SU-DHL-6 (cell line): ENCODE results near the gene ZMYND11.

Experiments used
- H2AFZ ChIP-seq: fragments of 200-600 bp; sonication (generic); 2 replicates; pipeline ENCODE4 v1.6.1; 2014; ENCODE audit warnings: low read depth, mild to moderate bottlenecking, moderate library complexity, mixed read lengths, antibody characterized with exemption, low read length; ENCODE audit not compliant: severe bottlenecking
- H3F3A ChIP-seq: fragments of 200-600 bp; shearing (Covaris generic); 2 replicates; pipeline ENCODE4 v1.6.0; 2016; ENCODE audit warnings: antibody characterized with exemption, mild to moderate bottlenecking; ENCODE audit not compliant: insufficient read depth
- H3K27ac ChIP-seq: fragments of 200-600 bp; sonication (generic); 2 replicates; pipeline ENCODE4 v1.5.1; 2016; ENCODE audit warnings: low read depth, mild to moderate bottlenecking, low read length, moderate library complexity, mixed read lengths
- H3K27me3 ChIP-seq: fragments of 200-600 bp; sonication (generic), shearing (Covaris generic); 2 replicates; pipeline ENCODE4 v1.6.0; 2014; ENCODE audit warnings: mild to moderate bottlenecking, low read length
- H3K36me3 ChIP-seq: fragments of 200-600 bp; sonication (generic); 2 replicates; pipeline ENCODE4 v1.6.1; 2014; ENCODE audit warnings: mild to moderate bottlenecking, low read length, mixed read lengths
- H3K4me2 ChIP-seq: fragments of 300-600, 200-600 bp; shearing (Covaris generic), sonication (generic); 2 replicates; pipeline ENCODE4 v1.6.0; 2014; ENCODE audit warnings: low read length, low read depth, mild to moderate bottlenecking; ENCODE audit not compliant: poor library complexity, severe bottlenecking
- H3K4me3 ChIP-seq: fragments of 200-600 bp; sonication (generic); 2 replicates; pipeline ENCODE4 v1.5.1; 2014; ENCODE audit warnings: antibody characterized with exemption, low read length, mild to moderate bottlenecking, mixed read lengths; ENCODE audit not compliant: insufficient read depth, poor library complexity, severe bottlenecking
- H3K79me2 ChIP-seq: fragments of 200-600 bp; sonication (generic); 2 replicates; pipeline ENCODE4 v1.6.1; 2014; ENCODE audit warnings: mild to moderate bottlenecking, low read length, moderate library complexity; ENCODE audit not compliant: insufficient read depth
- H3K9ac ChIP-seq: fragments of 200-600 bp; sonication (generic); 2 replicates; pipeline ENCODE4 v1.7.0; 2014; ENCODE audit warnings: mild to moderate bottlenecking, low read length
- H3K9me2 ChIP-seq: fragments of 200-600 bp; sonication (generic); replicated peaks from 2 replicates; pipeline ENCODE4 v1.6.1; 2014; ENCODE audit warnings: low read length; ENCODE audit not compliant: insufficient read depth
- H3K9me3 ChIP-seq: fragments of 200-600 bp; sonication (generic); 2 replicates; pipeline ENCODE4 v1.6.1; 2014; ENCODE audit warnings: low read length, mixed read lengths; ENCODE audit not compliant: insufficient read depth
- H4K20me1 ChIP-seq: fragments of 200-600 bp; sonication (generic); 2 replicates; pipeline ENCODE4 v1.6.1; 2014; ENCODE audit warnings: low read depth, mild to moderate bottlenecking, antibody characterized with exemption, low read length, moderate library complexity, mixed read lengths
- CTCF ChIP-seq: fragments of 200-600 bp; sonication (generic); IDR thresholded peaks from one replicate; pipeline ENCODE4 v1.5.1; 2017; ENCODE audit warnings: antibody characterized with exemption, mild to moderate bottlenecking, low read length, moderate library complexity; ENCODE audit not compliant: insufficient read depth, poor library complexity, severe bottlenecking
- EZH2phosphoT487 ChIP-seq: fragments of 200-600 bp; sonication (generic), shearing (Covaris generic); conservative IDR thresholded peaks from 2 replicates; pipeline ENCODE4 v1.6.1; 2018; ENCODE audit warnings: mild to moderate bottlenecking, antibody characterized with exemption, low read length, moderate library complexity, mixed read lengths

The ZMYND11 gene

GRCh38 chr10:226018-226417, 90.8 kb downstream of the ZMYND11 start:
- Histone ChIP-seq H2AFZ (no peak overlapping the region), H4K20me1 (no peaks in the 10 kb centered on the region; the same call in 1 of the 2 replicates), H3K27me3 (no peaks in the 10 kb centered on the region), H3K79me2 (no peaks in the 10 kb centered on the region), H3K9me2 (no peaks in the 10 kb centered on the region), H3K9ac (no peak overlapping the region), H3K4me2 (no peak overlapping the region), H3K4me3 (no peak overlapping the region), H3K36me3 (no peaks in the 10 kb centered on the region), H3K9me3 (no peaks in the 10 kb centered on the region), H3F3A (no peaks in the 10 kb centered on the region), H3K27ac (no peak overlapping the region)
- no peak for TF ChIP-seq EZH2phosphoT487
- TF ChIP-seq CTCF = no peak

GRCh38 chr10:227014-227413, 91.8 kb downstream of the ZMYND11 start:
- Histone ChIP-seq H3K36me3 (no peaks in the 10 kb centered on the region), H3K27me3 (no peaks in the 10 kb centered on the region), H3K27ac (no peak overlapping the region), H3K9me2 (no peaks in the 10 kb centered on the region), H3K9me3 (no peaks in the 10 kb centered on the region), H3F3A (no peaks in the 10 kb centered on the region), H2AFZ (no peak overlapping the region), H3K4me2 (no peak overlapping the region), H3K9ac (no peak overlapping the region), H3K79me2 (no peaks in the 10 kb centered on the region), H4K20me1 (no peaks in the 10 kb centered on the region; the same call in 1 of the 2 replicates), H3K4me3 (no peak overlapping the region)
- no peak for TF ChIP-seq EZH2phosphoT487
- no peak for TF ChIP-seq CTCF

GRCh38 chr10:228366-228765, 93.1 kb downstream of the ZMYND11 start:
- no peak for TF ChIP-seq CTCF
- no peak for TF ChIP-seq EZH2phosphoT487

DNA sequence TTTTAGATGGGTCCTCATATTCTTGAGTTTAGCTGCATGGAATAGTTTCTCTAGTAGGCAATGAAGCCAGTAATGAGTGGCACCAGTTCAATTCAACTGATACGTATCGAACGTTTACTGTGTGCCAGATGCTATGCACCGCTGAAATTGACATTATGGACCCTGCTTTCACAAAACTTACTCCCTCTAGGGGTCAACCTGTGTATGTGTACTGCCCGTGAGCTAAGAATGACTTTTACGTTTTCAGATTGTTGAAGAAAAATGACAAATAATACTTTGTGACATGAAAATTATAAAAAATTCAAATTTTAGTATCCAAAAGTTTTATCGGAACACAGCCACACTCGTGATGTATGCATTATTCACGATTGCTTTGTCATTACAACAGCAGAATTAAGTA, 95.5 kb downstream of the ZMYND11 start:
- Histone ChIP-seq H3K9me2 (no peaks in the 10 kb centered on the region), H4K20me1 (no peaks in the 10 kb centered on the region), H3K27ac (no peak overlapping the region), H3K79me2 (no peaks in the 10 kb centered on the region), H3K36me3 (no peaks in the 10 kb centered on the region), H3K27me3 (no peaks in the 10 kb centered on the region), H3K4me3 (no peak overlapping the region), H3K4me2 (no peak overlapping the region), H3K9ac (no peak overlapping the region), H3K9me3 (no peaks in the 10 kb centered on the region), H3F3A (no peaks in the 10 kb centered on the region), H2AFZ (no peak overlapping the region)
- no peak for TF ChIP-seq EZH2phosphoT487
- TF ChIP-seq CTCF = peak; percentile 66

More at GRCh38 chr10:228366-228765, 93.1 kb downstream of the ZMYND11 start:
- Histone ChIP-seq H3K4me2 (no peak overlapping the region), H3K4me3 (no peak overlapping the region), H3K9me3 (no peaks in the 10 kb centered on the region), H3K9ac (no peak overlapping the region), H3K79me2 (no peaks in the 10 kb centered on the region), H3F3A (no peaks in the 10 kb centered on the region), H3K9me2 (no peaks in the 10 kb centered on the region), H3K36me3 (no peaks in the 10 kb centered on the region), H3K27me3 (no peaks in the 10 kb centered on the region), H4K20me1 (no peaks in the 10 kb centered on the region; the same call in 1 of the 2 replicates), H3K27ac (no peak overlapping the region), H2AFZ (no peak overlapping the region)
